A673 (cell line): Measurements from ENCODE around the gene TBC1D5. TPM values are rescaled to one million over a fixed set of nuclear protein-coding genes. Genes with fewer than 3 reads are reported as not detected.

Experiments used
- BruUV-seq: library from RNA; stranded (reverse); fragments of 400-500 nt; replicated peaks from 2 replicates; lab custom pipeline; 2021; lab: Mats Ljungman, UMichigan
- CTCF ChIA-PET: fragments of 300-600 bp; sonication (Branson Sonifier 250); formaldehyde crosslinking; loops from one replicate; lab custom pipeline; 2022; ENCODE audit warnings: antibody characterized with exemption; lab: Charles Lee
- POLR2A ChIA-PET: fragments of 300-600 bp; sonication (Branson Sonifier 250); formaldehyde crosslinking; loops from one replicate; lab custom pipeline; 2022; ENCODE audit warnings: antibody characterized with exemption; ENCODE audit not compliant: low non-redundant PET; lab: Charles Lee
- DNase-seq: peaks from one replicate; pipeline ENCODE4 v3.0.0-alpha.2; 2015; ENCODE audit warnings: low spot score
- H3K27ac ChIP-seq: fragments of 200-600 bp; sonication (generic); 2 replicates; pipeline ENCODE4 v1.5.1; 2016; ENCODE audit warnings: mixed run types, low read depth, mild to moderate bottlenecking, mixed read lengths, antibody characterized with exemption, low read length; ENCODE audit not compliant: poor library complexity, severe bottlenecking
- H3K27me3 ChIP-seq: fragments of 200-600 bp; sonication (generic); replicated peaks from 2 replicates; pipeline ENCODE4 v1.6.1; 2017; ENCODE audit warnings: mixed run types, low read depth, mild to moderate bottlenecking, mixed read lengths, antibody characterized with exemption, low read length; ENCODE audit not compliant: insufficient read depth, poor library complexity
- H3K36me3 ChIP-seq: fragments of 200-600 bp; sonication (generic); 2 replicates; pipeline ENCODE4 v1.6.1; 2016; ENCODE audit warnings: mixed run types, mild to moderate bottlenecking, mixed read lengths, antibody characterized with exemption, low read length; ENCODE audit not compliant: insufficient read depth, poor library complexity, severe bottlenecking
- H3K4me1 ChIP-seq: fragments of 200-600 bp; sonication (generic); 2 replicates; pipeline ENCODE4 v1.6.1; 2017; ENCODE audit warnings: mixed run types, mild to moderate bottlenecking, mixed read lengths, antibody characterized with exemption, low read length; ENCODE audit not compliant: insufficient read depth, poor library complexity, severe bottlenecking
- H3K4me3 ChIP-seq: fragments of 200-600 bp; sonication (generic); 2 replicates; pipeline ENCODE4 v1.5.1; 2016; ENCODE audit warnings: low read depth, mixed run types, mild to moderate bottlenecking, mixed read lengths, low read length; ENCODE audit not compliant: poor library complexity, severe bottlenecking
- H3K9me3 ChIP-seq: fragments of 200-600 bp; sonication (generic); 2 replicates; pipeline ENCODE4 v1.6.1; 2016; ENCODE audit warnings: mixed run types, low read depth, mild to moderate bottlenecking, mixed read lengths, antibody characterized with exemption, low read length; ENCODE audit not compliant: poor library complexity, severe bottlenecking
- CTCF ChIP-seq: fragments of 300-800, 200-600 bp; sonication (generic); conservative IDR thresholded peaks from 2 replicates; pipeline ENCODE4 v1.5.1; 2017; ENCODE audit warnings: low read depth, mild to moderate bottlenecking, antibody characterized with exemption, low read length, moderate library complexity, mixed read lengths
- EZH2 ChIP-seq: fragments of 200-600 bp; sonication (generic); IDR thresholded peaks from 2 replicates; pipeline ENCODE4 v1.6.1; 2017; ENCODE audit warnings: borderline replicate concordance, low read depth, mild to moderate bottlenecking, mixed read lengths, antibody characterized with exemption, low read length; ENCODE audit not compliant: poor library complexity, severe bottlenecking
- intact Hi-C: fragments of 100-400 bp; cut with micrococcal nuclease; formaldehyde crosslinking; loops from one replicate; pipeline ENCODE4 v1.10.0; 2022; ENCODE audit not compliant: unreplicated experiment
- total RNA-seq: library from RNA; stranded (reverse); gene quantifications from 2 replicates; pipeline ENCODE4 v1.2.3, GENCODE V29; 2021

The TBC1D5 gene
- total RNA-seq, 1 experiment from 2014 or later, result 40.7 TPM

- Histone ChIP-seq H3K4me1 (no peaks in the 10 kb centered on the region), H3K27me3 (no peaks in the 10 kb centered on the region), H3K4me3 (no peak overlapping the region), H3K27ac (no peak overlapping the region), H3K9me3 (no peaks in the 10 kb centered on the region), H3K36me3 (no peaks in the 10 kb centered on the region)
- BruUV-seq, result no TSS peak
- POLR2A ChIA-PET, result no interaction called here
- DNase-seq, result no peak
- intact Hi-C loops, result no loop called here
- no peak for TF ChIP-seq CTCF
- no peak for TF ChIP-seq EZH2
- CTCF ChIA-PET, result no interaction called here
Observed at GRCh38 chr3:17304969-17305368, 437.5 kb downstream of the TBC1D5 start.

DNA sequence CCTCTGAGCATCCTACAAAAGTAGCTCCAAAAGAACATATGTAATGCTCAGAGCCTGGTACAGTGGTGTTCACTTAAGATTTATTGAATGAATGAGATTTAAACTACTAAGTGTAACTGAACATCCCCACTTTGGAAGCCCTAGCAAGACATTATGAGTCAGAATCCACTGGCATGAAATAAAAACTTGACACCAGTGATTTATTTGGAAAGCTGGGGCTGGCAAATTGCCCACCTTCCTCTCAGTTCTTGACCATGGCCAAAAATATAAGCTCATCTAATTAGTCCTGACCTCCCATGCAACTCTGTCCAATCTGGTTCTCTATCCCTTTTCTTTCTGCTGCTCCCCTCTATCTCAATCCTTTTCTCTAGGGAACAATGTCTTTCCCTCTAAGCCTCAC is 439.7 kb downstream of the TBC1D5 start:
- intact Hi-C loops, result no loop called here
- no TSS peak for BruUV-seq
- ChIA-PET POLR2A (no interaction called here), CTCF (interaction anchor here (0.5 kb wide), 1 partner anchor 538 kb away, joined by 5 read pairs; no protein-coding TSS in a partner anchor)
- DNase-seq, result no peak
- H3K4me1 ChIP-seq, result no peaks in the 10 kb centered on the region
- H3K27me3 ChIP-seq, result no peaks in the 10 kb centered on the region
- no peaks in the 10 kb centered on the region for H3K9me3 ChIP-seq
- H3K36me3 ChIP-seq, result no peaks in the 10 kb centered on the region
- H3K27ac ChIP-seq, result no peak overlapping the region
- no peak overlapping the region for H3K4me3 ChIP-seq
- TF ChIP-seq CTCF, result no peak
- TF ChIP-seq EZH2, result no peak

DNA sequence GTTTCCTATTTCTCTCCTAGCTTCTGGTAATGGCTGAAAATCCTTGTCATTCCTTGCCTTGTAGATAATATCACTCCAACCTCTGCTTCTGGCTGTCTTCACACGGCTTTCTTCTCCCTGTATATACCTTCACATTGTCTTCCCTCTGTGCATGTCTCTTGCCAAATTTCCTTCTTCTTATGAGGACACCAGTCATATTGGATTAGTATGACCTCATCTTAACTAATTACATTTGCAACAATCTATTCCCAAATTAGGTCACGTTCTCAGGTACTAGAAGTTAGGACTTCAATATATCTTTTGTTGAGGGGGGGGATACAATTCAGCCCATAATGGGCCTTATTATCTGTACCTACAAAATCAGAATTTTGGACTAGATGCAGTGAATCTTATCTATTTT is 440.3 kb downstream of the TBC1D5 start:
- no peak for DNase-seq
- intact Hi-C loops, result no loop called here
- CTCF ChIA-PET, result no interaction called here

More for the DNA sequence above, 440.3 kb downstream of the TBC1D5 start:
- POLR2A ChIA-PET, result no interaction called here
- Histone ChIP-seq H3K27ac (no peak overlapping the region), H3K36me3 (no peaks in the 10 kb centered on the region), H3K4me3 (no peak overlapping the region), H3K4me1 (no peaks in the 10 kb centered on the region), H3K27me3 (no peaks in the 10 kb centered on the region), H3K9me3 (no peaks in the 10 kb centered on the region)
- BruUV-seq, result no TSS peak
- no peak for TF ChIP-seq EZH2
- no peak for TF ChIP-seq CTCF
